HAP-1 (cell line): ENCODE data around the gene CELA2A.
"Not testable (repeated sequence)": the region's sequence is repeated elsewhere in the genome, so short reads cannot be mapped to it uniquely, and the experiment has no call there.

Experiments
- DNase-seq, 2 experiments: peaks; one replicate each; pipeline ENCODE4 v3.0.0-alpha.2; 2016 to 2020; ENCODE audit warnings: low spot score in 2 of 2
- H3K27me3 ChIP-seq: fragments of 250-450 bp; sonication (Bioruptor Pico); 2 replicates; pipeline ENCODE4 v1.5.1; 2020; ENCODE audit warnings: low read depth, mild to moderate bottlenecking, moderate library complexity
- H3K36me3 ChIP-seq: fragments of 250-450 bp; sonication (Bioruptor Pico); replicated peaks from 2 replicates; pipeline ENCODE4 v1.5.1; 2020; ENCODE audit warnings: mild to moderate bottlenecking
- H3K4me1 ChIP-seq: fragments of 250-450 bp; sonication (Bioruptor Pico); 2 replicates; pipeline ENCODE4 v1.5.1; 2020; ENCODE audit warnings: mild to moderate bottlenecking
- H3K4me3 ChIP-seq: fragments of 250-450 bp; sonication (Bioruptor Pico); 2 replicates; pipeline ENCODE4 v1.5.1; 2020; ENCODE audit warnings: mild to moderate bottlenecking, moderate library complexity
- H3K9me3 ChIP-seq: fragments of 250-450 bp; sonication (Bioruptor Pico); 2 replicates; pipeline ENCODE4 v1.5.1; 2020; ENCODE audit warnings: mild to moderate bottlenecking, moderate library complexity
- in situ Hi-C: fragments of 300-500 bp; cut with MboI; formaldehyde crosslinking; loops from 3 replicates; pipeline ENCODE4 v1.14.3; 2020; ENCODE audit warnings: low sequenced_read_pairs, inconsistent platforms, mixed read lengths

The CELA2A gene

GRCh38 chr1:15491010-15491409 lies 34.5 kb downstream of the CELA2A start:
- DNase-seq, H3K4me3 ChIP-seq, H3K36me3 ChIP-seq, H3K4me1 ChIP-seq, in situ Hi-C loops, H3K27me3 ChIP-seq, H3K9me3 ChIP-seq: not testable (repeated sequence)

GRCh38 chr1:15492596-15492995 lies 36.1 kb downstream of the CELA2A start:
- in situ Hi-C loops, result no loop called here
- H3K4me3 ChIP-seq, result no peak overlapping the region
- H3K4me1 ChIP-seq, result no peaks in the 10 kb centered on the region
- DNase-seq, result no peak
- H3K36me3 ChIP-seq, result no peaks in the 10 kb centered on the region
- no peaks in the 10 kb centered on the region for H3K27me3 ChIP-seq
- no peaks in the 10 kb centered on the region for H3K9me3 ChIP-seq

- no peaks in the 10 kb centered on the region for H3K36me3 ChIP-seq
- no peaks in the 10 kb centered on the region for H3K9me3 ChIP-seq
- H3K4me1 ChIP-seq, result no peaks in the 10 kb centered on the region
- H3K27me3 ChIP-seq, result no peaks in the 10 kb centered on the region
- in situ Hi-C loops, result no loop called here
- DNase-seq, result no peak
- H3K4me3 ChIP-seq, result no peak overlapping the region
These were observed 37.4 kb downstream of the CELA2A start for GRCh38 chr1:15493869-15494390.

- H3K27me3 ChIP-seq, result no peaks in the 10 kb centered on the region
- no peaks in the 10 kb centered on the region for H3K36me3 ChIP-seq
- no peak for DNase-seq
- H3K9me3 ChIP-seq, result no peaks in the 10 kb centered on the region
- H3K4me1 ChIP-seq, result no peaks in the 10 kb centered on the region
- in situ Hi-C loops, result no loop called here
- no peak overlapping the region for H3K4me3 ChIP-seq
These were observed 43.9 kb downstream of the CELA2A start for GRCh38 chr1:15500184-15501178.

GRCh38 chr1:15501208-15502032 lies 44.9 kb downstream of the CELA2A start:
- in situ Hi-C loops, result no loop called here
- peak; percentile 56 to 84 for DNase-seq
- no peaks in the 10 kb centered on the region for H3K27me3 ChIP-seq
- H3K4me3 ChIP-seq, result no peak overlapping the region
- H3K36me3 ChIP-seq, result no peaks in the 10 kb centered on the region
- H3K4me1 ChIP-seq, result no peaks in the 10 kb centered on the region
- no peaks in the 10 kb centered on the region for H3K9me3 ChIP-seq

DNA sequence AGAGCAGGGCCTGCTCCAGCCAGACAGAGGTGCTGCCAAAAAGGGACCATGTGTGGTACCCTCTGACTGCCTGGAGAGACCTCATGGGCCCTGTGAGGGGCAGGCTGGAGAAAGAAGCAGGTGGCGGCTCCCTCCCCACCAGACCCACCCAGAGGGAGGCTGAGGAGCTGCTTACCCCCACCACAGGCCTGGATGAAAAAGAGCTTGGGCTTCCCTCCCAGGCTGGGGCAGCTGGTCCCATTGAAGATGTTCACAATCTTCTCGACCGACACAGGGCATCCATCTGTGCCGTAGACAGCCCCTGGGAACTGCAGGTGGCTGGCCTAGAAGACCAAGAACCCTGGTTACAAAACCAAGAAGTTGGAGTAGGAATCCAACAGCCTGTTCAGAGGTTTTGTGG lies 47.9 kb downstream of the CELA2A start:
- Histone ChIP-seq H3K4me3 (no peak overlapping the region), H3K36me3 (no peaks in the 10 kb centered on the region), H3K4me1 (no peaks in the 10 kb centered on the region), H3K27me3 (no peaks in the 10 kb centered on the region), H3K9me3 (no peaks in the 10 kb centered on the region)
- DNase-seq, result no peak
- in situ Hi-C loops, result no loop called here

DNA sequence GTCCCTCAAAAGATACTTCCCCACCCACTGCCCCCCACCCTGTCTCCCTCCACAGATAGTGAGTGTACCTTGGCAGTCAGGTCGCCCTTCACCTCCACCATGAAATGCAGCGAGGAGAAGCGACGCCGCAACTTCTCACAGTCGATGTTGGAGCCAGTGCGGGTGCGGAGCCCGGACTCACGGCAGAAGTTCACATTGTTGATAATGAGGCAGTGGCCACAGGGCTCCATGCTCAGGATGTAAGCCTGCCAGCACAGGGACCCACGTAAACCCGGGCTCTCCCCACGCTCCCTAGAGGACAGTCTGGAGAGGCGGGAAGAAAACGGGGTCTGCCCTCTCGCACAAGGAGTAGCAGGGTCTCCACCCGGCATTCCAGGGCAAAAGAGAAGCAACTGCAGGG lies 50.3 kb downstream of the CELA2A start:
- H3K4me1 ChIP-seq, result no peaks in the 10 kb centered on the region
- no peaks in the 10 kb centered on the region for H3K9me3 ChIP-seq
- DNase-seq, result no peak
- no peaks in the 10 kb centered on the region for H3K27me3 ChIP-seq
- no peaks in the 10 kb centered on the region for H3K36me3 ChIP-seq
- no peak overlapping the region for H3K4me3 ChIP-seq
- in situ Hi-C loops, result no loop called here

- in situ Hi-C loops, result no loop called here
- Histone ChIP-seq H3K36me3 (no peaks in the 10 kb centered on the region), H3K4me3 (no peak overlapping the region), H3K27me3 (no peaks in the 10 kb centered on the region), H3K4me1 (no peaks in the 10 kb centered on the region), H3K9me3 (no peaks in the 10 kb centered on the region)
- DNase-seq, result no peak
These were observed 50.7 kb downstream of the CELA2A start for GRCh38 chr1:15507278-15507677.

- Histone ChIP-seq H3K27me3 (no peaks in the 10 kb centered on the region), H3K4me3 (no peak overlapping the region), H3K9me3 (no peaks in the 10 kb centered on the region), H3K36me3 (no peaks in the 10 kb centered on the region), H3K4me1 (no peaks in the 10 kb centered on the region)
- in situ Hi-C loops, result no loop called here
- DNase-seq, result no peak
These were observed 52.4 kb downstream of the CELA2A start for GRCh38 chr1:15508700-15509487.

DNA sequence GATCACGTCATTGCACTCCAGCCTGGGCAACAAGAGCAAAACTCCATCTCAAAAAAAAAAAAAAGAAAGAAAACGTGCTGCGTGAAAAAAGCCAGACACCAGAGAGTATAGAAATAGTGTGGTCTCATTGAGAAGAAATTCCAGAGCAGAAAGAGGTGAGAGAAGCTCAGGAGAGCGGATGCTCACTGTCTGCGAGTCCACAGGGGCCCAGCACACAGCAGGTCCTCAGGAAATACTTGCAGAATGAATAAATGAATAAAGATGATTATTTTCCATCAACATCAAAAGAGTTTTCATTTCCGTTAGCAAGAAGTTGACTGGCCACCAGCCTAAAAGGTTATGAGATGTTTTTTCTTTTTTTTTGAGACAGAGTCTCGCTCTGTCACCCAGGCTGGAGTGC lies 53.1 kb downstream of the CELA2A start:
- Histone ChIP-seq H3K36me3 (no peaks in the 10 kb centered on the region), H3K4me1 (no peaks in the 10 kb centered on the region), H3K4me3 (no peak overlapping the region), H3K9me3 (no peaks in the 10 kb centered on the region), H3K27me3 (no peaks in the 10 kb centered on the region)
- no peak for DNase-seq
- in situ Hi-C loops, result no loop called here

GRCh38 chr1:15510611-15511405 lies 54.3 kb downstream of the CELA2A start:
- Histone ChIP-seq H3K9me3 (no peaks in the 10 kb centered on the region), H3K36me3 (no peaks in the 10 kb centered on the region), H3K27me3 (no peaks in the 10 kb centered on the region), H3K4me3 (no peak overlapping the region), H3K4me1 (no peaks in the 10 kb centered on the region)
- in situ Hi-C loops, result no loop called here
- DNase-seq, result no peak

DNA sequence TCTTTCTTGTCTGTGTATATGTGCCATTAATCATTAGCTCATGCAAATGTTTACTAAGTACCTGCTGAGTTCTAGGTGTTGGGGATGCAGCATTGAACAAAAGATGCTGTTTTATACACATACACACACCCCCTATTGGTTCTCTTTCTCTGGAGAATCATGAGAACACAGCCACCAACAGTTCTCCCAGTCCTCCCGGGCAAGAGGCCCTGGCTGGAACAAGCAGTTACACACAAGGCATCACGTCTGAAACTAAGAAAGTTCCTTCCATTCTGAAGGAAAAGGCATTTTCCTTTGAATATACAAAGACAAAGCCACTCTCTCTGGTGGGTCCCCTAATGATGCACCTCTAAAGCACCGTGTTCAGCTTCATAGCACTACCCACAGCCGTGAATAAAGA lies 56.7 kb downstream of the CELA2A start:
- H3K4me1 ChIP-seq, result no peaks in the 10 kb centered on the region
- H3K9me3 ChIP-seq, result no peaks in the 10 kb centered on the region
- no peak for DNase-seq
- no peaks in the 10 kb centered on the region for H3K36me3 ChIP-seq
- no peaks in the 10 kb centered on the region for H3K27me3 ChIP-seq
- no peak overlapping the region for H3K4me3 ChIP-seq
- in situ Hi-C loops, result no loop called here

DNA sequence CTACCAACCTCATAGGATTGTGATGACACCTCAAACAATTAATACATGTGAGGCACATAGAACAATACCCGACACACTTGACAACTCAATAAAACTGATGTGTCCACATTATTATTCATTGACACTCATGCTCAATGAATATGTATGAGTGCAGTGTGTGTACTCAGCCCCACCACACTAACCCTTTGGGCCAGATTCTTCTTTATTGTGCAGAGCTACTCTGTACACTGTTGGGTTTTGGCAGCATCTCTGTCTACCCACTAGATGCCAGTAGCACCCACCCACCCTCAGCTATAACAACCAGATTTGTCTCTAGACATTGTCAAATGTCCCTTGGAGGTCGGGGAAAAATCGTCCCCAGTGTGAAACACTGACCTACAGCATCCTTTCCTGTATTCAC lies 57.4 kb downstream of the CELA2A start:
- Histone ChIP-seq H3K9me3 (no peaks in the 10 kb centered on the region), H3K4me3 (no peak overlapping the region), H3K27me3 (no peaks in the 10 kb centered on the region), H3K36me3 (no peaks in the 10 kb centered on the region), H3K4me1 (no peaks in the 10 kb centered on the region)
- in situ Hi-C loops, result no loop called here
- no peak for DNase-seq
